Ovary (tissue), 3 donors: ENCODE measurements around the gene PCDHB1.

Experiments
- EP300 ChIP-seq: sonication (generic); formaldehyde crosslinking; IDR thresholded peaks from one replicate; pipeline ENCODE4 v1.6.1; 2017; ENCODE audit warnings: antibody characterized with exemption
- POLR2A ChIP-seq: fragments of 450-650 bp; IDR thresholded peaks from one replicate; pipeline ENCODE4 v1.6.1; 2017; ENCODE audit warnings: antibody characterized with exemption, mild to moderate bottlenecking, moderate library complexity
- TF ChIP-seq, protein P1 (sequence below), 3 donors: fragments of 450-650 bp in 2 of 3; fragments of 200-600 bp in 1 of 3; IDR thresholded peaks; one replicate each; pipeline versions ENCODE4 v1.5.1 to v1.8.0; 2016 to 2022; ENCODE audit warnings: antibody characterized with exemption in 3 of 3, mild to moderate bottlenecking in 1 of 3
- donor health status: DM: no; HTN: no; CAD: no.

DNA sequence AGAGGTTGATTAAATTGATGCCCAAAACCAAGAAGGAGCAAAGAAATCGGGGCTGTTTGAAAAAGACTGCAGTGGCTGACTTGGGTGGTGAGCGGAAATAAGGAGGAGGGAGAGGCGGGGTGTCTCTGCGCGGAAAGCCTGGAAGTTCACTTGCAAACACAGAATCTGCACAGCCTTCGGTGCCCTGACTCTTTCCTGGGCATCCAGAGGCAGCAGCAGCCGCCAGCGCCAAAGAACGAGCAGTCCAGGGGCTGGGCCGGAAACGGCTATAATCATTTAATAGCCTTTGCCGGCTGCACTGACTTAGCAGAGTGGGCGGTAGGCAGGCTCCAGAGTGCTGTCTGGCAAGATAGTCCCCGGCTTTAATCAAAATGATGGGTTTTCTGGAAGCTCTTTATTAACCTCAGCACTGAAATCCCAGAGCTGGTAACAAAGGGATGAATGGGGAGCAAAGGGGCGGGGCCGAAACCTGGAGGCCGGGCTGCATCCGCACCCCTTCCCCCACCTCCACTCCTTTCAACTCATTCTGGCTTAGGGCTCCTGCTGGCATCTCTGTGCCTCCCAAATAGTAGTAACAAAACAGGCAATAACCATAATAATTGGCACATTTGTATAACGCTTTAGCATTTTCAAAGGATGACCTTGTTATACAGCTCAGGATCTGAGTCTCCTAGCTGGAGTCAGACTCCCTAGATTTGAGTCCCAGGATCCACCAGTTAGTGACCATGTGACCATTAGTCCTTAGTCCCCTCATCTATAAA, 49.1 kb upstream of the PCDHB1 start:
- TF ChIP-seq, protein P1, sequence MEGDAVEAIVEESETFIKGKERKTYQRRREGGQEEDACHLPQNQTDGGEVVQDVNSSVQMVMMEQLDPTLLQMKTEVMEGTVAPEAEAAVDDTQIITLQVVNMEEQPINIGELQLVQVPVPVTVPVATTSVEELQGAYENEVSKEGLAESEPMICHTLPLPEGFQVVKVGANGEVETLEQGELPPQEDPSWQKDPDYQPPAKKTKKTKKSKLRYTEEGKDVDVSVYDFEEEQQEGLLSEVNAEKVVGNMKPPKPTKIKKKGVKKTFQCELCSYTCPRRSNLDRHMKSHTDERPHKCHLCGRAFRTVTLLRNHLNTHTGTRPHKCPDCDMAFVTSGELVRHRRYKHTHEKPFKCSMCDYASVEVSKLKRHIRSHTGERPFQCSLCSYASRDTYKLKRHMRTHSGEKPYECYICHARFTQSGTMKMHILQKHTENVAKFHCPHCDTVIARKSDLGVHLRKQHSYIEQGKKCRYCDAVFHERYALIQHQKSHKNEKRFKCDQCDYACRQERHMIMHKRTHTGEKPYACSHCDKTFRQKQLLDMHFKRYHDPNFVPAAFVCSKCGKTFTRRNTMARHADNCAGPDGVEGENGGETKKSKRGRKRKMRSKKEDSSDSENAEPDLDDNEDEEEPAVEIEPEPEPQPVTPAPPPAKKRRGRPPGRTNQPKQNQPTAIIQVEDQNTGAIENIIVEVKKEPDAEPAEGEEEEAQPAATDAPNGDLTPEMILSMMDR (IDR thresholded peaks at IDR 0.05): no peak
- TF ChIP-seq POLR2A: no peak
- no peak for TF ChIP-seq EP300
